K562 (cell line): ENCODE measurements around the gene GPR137C. TPM values are rescaled to one million over a fixed set of nuclear protein-coding genes. Genes with fewer than 3 reads are reported as not detected.

Experiments used
- ATAC-seq: fragments of 200-7000 bp; cut with Tn5 transposase; 3 replicates; pipeline ENCODE4 v1.9.1; 2020; ENCODE audit warnings: moderate library complexity
- BruUV-seq: library from RNA; stranded (reverse); fragments of 400-500 nt; replicated peaks from 2 replicates; lab custom pipeline; 2021; lab: Mats Ljungman, UMichigan
- CTCF ChIA-PET: fragments of 300-600 bp; formaldehyde crosslinking; extraction: SDS; loops from one replicate; lab custom pipeline; 2021; ENCODE audit warnings: low intra/inter-chr PET ratio; lab: Yijun Ruan, JAX
- POLR2A ChIA-PET: fragments of 300-600, 350-650 bp; sonication (Branson Sonifier 250); formaldehyde crosslinking; extraction: SDS; loops from one replicate; lab custom pipeline; 2021; ENCODE audit warnings: antibody characterized with exemption, inconsistent platforms; lab: Yijun Ruan, JAX
- DNase-seq, 4 experiments: peaks; one replicate each; pipeline versions ENCODE4 v3.0.0 to v3.0.0-alpha.2; 2011 to 2018; ENCODE audit warnings: low spot score in 3 of 4, mixed read lengths in 3 of 4; ENCODE audit errors: extremely low read depth in 1 of 4
- FAIRE-seq: peaks from 2 replicates; lab custom pipeline; 2011; peaks lifted over from hg19 to GRCh38; lab: Jason Lieb, UNC
- H2AFZ ChIP-seq: 2 replicates; pipeline ENCODE4 v1.6.0; 2011; ENCODE audit warnings: low read depth, low read length, control low read depth, inconsistent platforms
- H3K27ac ChIP-seq: fragments of 200-600 bp; 3 replicates; pipeline ENCODE4 v1.8.0; 2011; ENCODE audit warnings: low read depth, mild to moderate bottlenecking, control low read depth, inconsistent platforms, low read length, moderate library complexity, mixed read lengths; ENCODE audit errors: extremely low read depth
- H3K27me3 ChIP-seq, 2 experiments: fragments of 300-600 bp in 1 of 2; 2 replicates in 1 of 2; 3 replicates in 1 of 2; pipeline versions ENCODE4 v1.6.0 to v1.8.0; 2011; ENCODE audit warnings: inconsistent platforms in 2 of 2, low read length in 2 of 2, mild to moderate bottlenecking in 1 of 2, mixed read lengths in 1 of 2, moderate library complexity in 1 of 2; ENCODE audit not compliant: control insufficient read depth in 2 of 2, insufficient read depth in 2 of 2
- H3K36me3 ChIP-seq: fragments of 300-600 bp; 3 replicates; pipeline ENCODE4 v1.8.0; 2011; ENCODE audit warnings: mild to moderate bottlenecking, low read length, inconsistent platforms; ENCODE audit not compliant: control insufficient read depth, insufficient read depth
- H3K4me1 ChIP-seq, 2 experiments: fragments of 200-600 bp in 1 of 2; replicated peaks in 1 of 2; 2 replicates in 1 of 2; 3 replicates in 1 of 2; pipeline versions ENCODE4 v1.5.1 to v1.8.0; 2011; ENCODE audit warnings: inconsistent platforms in 2 of 2, low read length in 2 of 2, mild to moderate bottlenecking in 1 of 2, mixed read lengths in 1 of 2, moderate library complexity in 1 of 2; ENCODE audit not compliant: control insufficient read depth in 2 of 2, insufficient read depth in 2 of 2
- H3K4me2 ChIP-seq: 2 replicates; pipeline ENCODE4 v1.6.1; 2011; ENCODE audit warnings: low read length, control low read depth, inconsistent platforms, mixed read lengths; ENCODE audit not compliant: insufficient read depth
- H3K4me3 ChIP-seq: fragments of 200-600 bp; sonication (generic), shearing (Covaris generic); 2 replicates; pipeline ENCODE4 v1.5.1; 2016; ENCODE audit warnings: control low read depth, inconsistent platforms
- H3K79me2 ChIP-seq: fragments of 200-600 bp; 3 replicates; pipeline ENCODE4 v1.8.0; 2011; ENCODE audit warnings: low read length, inconsistent platforms; ENCODE audit not compliant: control insufficient read depth, insufficient read depth
- H3K9ac ChIP-seq, 2 experiments: 2 replicates each; pipeline versions ENCODE4 v1.6.0 to v1.6.1; 2011; ENCODE audit warnings: low read depth in 2 of 2, low read length in 2 of 2, control low read depth in 1 of 2, inconsistent platforms in 1 of 2, mild to moderate bottlenecking in 1 of 2, mixed read lengths in 1 of 2; ENCODE audit not compliant: insufficient read depth in 1 of 2
- H3K9me1 ChIP-seq: one replicate; pipeline ENCODE4 v1.6.0; 2011; ENCODE audit warnings: inconsistent platforms, mild to moderate bottlenecking, low read length, moderate library complexity; ENCODE audit not compliant: control insufficient read depth, insufficient read depth
- H3K9me3 ChIP-seq: replicated peaks from 2 replicates; pipeline ENCODE4 v1.5.1; 2011; ENCODE audit warnings: low read depth, low read length, inconsistent platforms; ENCODE audit not compliant: control insufficient read depth, insufficient read depth
- H4K20me1 ChIP-seq: replicated peaks from 2 replicates; pipeline ENCODE4 v1.6.1; 2011; ENCODE audit warnings: low read length, inconsistent platforms, mixed read lengths; ENCODE audit not compliant: control insufficient read depth, insufficient read depth
- FOXA1 ChIP-seq: fragments of 450-650 bp; IDR thresholded peaks from 2 replicates; pipeline ENCODE4 v1.6.1; 2016; ENCODE audit warnings: mild to moderate bottlenecking, borderline replicate concordance
- FOXJ3 ChIP-seq: sonication (generic); formaldehyde crosslinking; IDR thresholded peaks from 2 replicates; pipeline ENCODE4 v1.4.0; 2020; ENCODE audit warnings: mild to moderate bottlenecking, missing genetic modification reagents
- JUNB ChIP-seq: fragments of 450-650 bp; formaldehyde crosslinking; conservative IDR thresholded peaks from 2 replicates; pipeline ENCODE4 v1.4.0; 2020; ENCODE audit warnings: mild to moderate bottlenecking
- NFIX ChIP-seq: fragments of 250-450 bp; sonication (Bioruptor Pico); IDR thresholded peaks from 2 replicates; pipeline ENCODE4 v1.4.0; 2020; ENCODE audit warnings: low read depth, mild to moderate bottlenecking, moderate library complexity
- NR4A1 ChIP-seq, 2 experiments: fragments of 250-450 bp in 1 of 2; fragments of 450-650 bp in 1 of 2; sonication (Bioruptor Pico) in 1 of 2; IDR thresholded peaks; 2 replicates each; pipeline versions ENCODE4 v1.4.0 to v1.6.1; 2016 to 2020; ENCODE audit warnings: mild to moderate bottlenecking in 2 of 2, missing compliant biosample characterization in 1 of 2, missing genetic modification characterization in 1 of 2, moderate library complexity in 1 of 2
- OTX1 ChIP-seq: fragments of 450-650 bp; formaldehyde crosslinking; IDR thresholded peaks from 2 replicates; pipeline ENCODE4 v1.4.0; 2022; ENCODE audit warnings: mild to moderate bottlenecking
- SMAD1 ChIP-seq: fragments of 150-350 bp; IDR thresholded peaks from 2 replicates; pipeline ENCODE4 v1.6.1; 2014; ENCODE audit warnings: low read length, low read depth; ENCODE audit not compliant: partially characterized antibody
- ZNF324 ChIP-seq: fragments of 250-450 bp; sonication (Bioruptor Pico); IDR thresholded peaks from 2 replicates; pipeline ENCODE4 v1.4.0; 2020; ENCODE audit warnings: mild to moderate bottlenecking
- WGBS: fragments of 100-300 bp; shearing (Covaris generic); methylation state at CpG from one replicate; pipeline ENCODE4 v1.1.6; 2016; ENCODE audit warnings: low coverage, mixed read lengths; ENCODE audit not compliant: insufficient coverage; ENCODE audit errors: missing lambda C conversion rate; 5-methylcytosine and 5-hydroxymethylcytosine counted together
- in situ Hi-C: fragments of 300-500 bp; cut with MboI; formaldehyde crosslinking; loops from 4 replicates; pipeline ENCODE4 v1.15.0; 2018; ENCODE audit warnings: inconsistent platforms, mixed read lengths
- intact Hi-C: fragments of 100-400 bp; cut with micrococcal nuclease; formaldehyde crosslinking; loops from 2 replicates; pipeline ENCODE4 v1.14.2; 2022
- polyA plus RNA-seq, 8 experiments: library from polyadenylated mRNA; depleted of rRNA in 4 of 8; stranded (reverse) in 5 of 8; unstranded in 3 of 8; fragments of >200 nt; fragmentation: Nextera tagmentation in 2 of 8; fragmentation: Illumina TruSeq in 1 of 8; extraction: Ambion mirVana in 2 of 8; extraction: Trizol in 1 of 8; gene quantifications; 2 replicates each; pipeline versions ENCODE4 v1.2.1 to v1.2.3, GENCODE V29; 2011 to 2014; ENCODE audit warnings: inconsistent platforms in 1 of 8, missing spikeins in 1 of 8
- total RNA-seq, 7 experiments: library from RNA; depleted of rRNA in 6 of 7; stranded (reverse); fragments of >200 nt in 6 of 7; fragmentation: Illumina TruSeq in 2 of 7; extraction: Trizol in 2 of 7; gene quantifications; 2 replicates each; pipeline versions ENCODE4 v1.2.1 to v1.2.3, GENCODE V29; 2011 to 2021; ENCODE audit warnings: low replicate concordance in 1 of 7
- TF ChIP-seq, protein P1 (sequence below), 2 experiments: fragments of 450-650 bp; formaldehyde crosslinking in 1 of 2; IDR thresholded peaks; 2 replicates each; pipeline versions ENCODE4 v1.4.0 to v1.6.1; 2014 to 2020; ENCODE audit warnings: mild to moderate bottlenecking in 2 of 2, borderline replicate concordance in 1 of 2, low read depth in 1 of 2

GPR137C gene
- total and polyA plus RNA-seq, 9 of the 15 experiments (the other 6 are each of a cell fraction or from before 2014, with no cell fraction given), result 0.03 to 0.31 (median 0.06) TPM; not detected in 4

DNA sequence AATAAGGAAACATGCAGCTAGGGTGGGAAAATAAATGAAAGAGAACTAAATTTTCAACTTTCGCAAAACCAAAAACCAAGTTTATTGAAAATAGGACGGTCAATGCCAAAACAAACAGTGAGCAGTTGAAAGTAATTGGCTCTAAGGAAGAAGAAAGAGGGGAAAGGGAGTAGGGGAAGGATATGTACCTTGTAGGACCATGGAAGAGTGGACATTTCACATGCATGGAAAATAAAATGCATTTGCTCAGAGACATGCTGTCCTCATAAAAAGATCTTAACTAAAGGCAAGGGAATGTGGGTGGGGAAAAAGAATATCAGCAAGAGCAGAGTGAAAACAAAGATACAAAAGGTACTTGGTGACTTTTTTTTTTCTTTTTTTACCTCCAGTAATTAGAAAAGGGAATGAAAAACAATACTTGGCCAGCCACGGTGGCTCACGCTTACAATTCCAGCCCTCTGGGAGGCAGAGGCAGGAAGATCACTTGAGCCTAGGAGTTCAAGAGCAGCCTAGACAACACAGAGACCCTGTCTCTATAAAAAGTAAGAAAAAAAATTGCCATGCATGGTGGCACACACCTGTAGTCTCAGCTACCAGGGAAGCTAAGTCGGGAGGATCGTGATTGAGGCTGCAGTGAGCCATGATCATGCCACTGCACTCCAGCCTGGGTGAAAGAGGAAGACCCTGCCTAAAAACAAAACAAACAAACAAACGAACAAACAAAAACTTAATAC lies 6.9 kb upstream of the GPR137C start:
- Histone ChIP-seq H3K9ac (peak overlapping the region in 1 of 2 experiments; percentile 61; a peak in 3 of 4 replicates), H3K9me1 (no peaks in the 10 kb centered on the region), H3K4me1 (peaks cover 0 to 27% of the 10 kb centered on the region in 2 experiments; a peak in 3 of 5 replicates), H4K20me1 (no peaks in the 10 kb centered on the region), H3K27me3 (no peaks in the 10 kb centered on the region), H3K9me3 (no peaks in the 10 kb centered on the region; the same call in 1 of the 2 replicates), H3K27ac (peak overlapping the region; percentile 53), H3K36me3 (no peaks in the 10 kb centered on the region; the same call in 2 of the 3 replicates), H2AFZ (peak overlapping the region; percentile 73), H3K79me2 (peaks cover 45% of the 10 kb centered on the region), H3K4me3 (no peak overlapping the region), H3K4me2 (peak overlapping the region; percentile 57)
- no TSS peak for BruUV-seq
- no peak for TF ChIP-seq ZNF324 (CRISPR knock-in tag)
- TF ChIP-seq JUNB (CRISPR knock-in tag), result no peak
- TF ChIP-seq, protein P1, sequence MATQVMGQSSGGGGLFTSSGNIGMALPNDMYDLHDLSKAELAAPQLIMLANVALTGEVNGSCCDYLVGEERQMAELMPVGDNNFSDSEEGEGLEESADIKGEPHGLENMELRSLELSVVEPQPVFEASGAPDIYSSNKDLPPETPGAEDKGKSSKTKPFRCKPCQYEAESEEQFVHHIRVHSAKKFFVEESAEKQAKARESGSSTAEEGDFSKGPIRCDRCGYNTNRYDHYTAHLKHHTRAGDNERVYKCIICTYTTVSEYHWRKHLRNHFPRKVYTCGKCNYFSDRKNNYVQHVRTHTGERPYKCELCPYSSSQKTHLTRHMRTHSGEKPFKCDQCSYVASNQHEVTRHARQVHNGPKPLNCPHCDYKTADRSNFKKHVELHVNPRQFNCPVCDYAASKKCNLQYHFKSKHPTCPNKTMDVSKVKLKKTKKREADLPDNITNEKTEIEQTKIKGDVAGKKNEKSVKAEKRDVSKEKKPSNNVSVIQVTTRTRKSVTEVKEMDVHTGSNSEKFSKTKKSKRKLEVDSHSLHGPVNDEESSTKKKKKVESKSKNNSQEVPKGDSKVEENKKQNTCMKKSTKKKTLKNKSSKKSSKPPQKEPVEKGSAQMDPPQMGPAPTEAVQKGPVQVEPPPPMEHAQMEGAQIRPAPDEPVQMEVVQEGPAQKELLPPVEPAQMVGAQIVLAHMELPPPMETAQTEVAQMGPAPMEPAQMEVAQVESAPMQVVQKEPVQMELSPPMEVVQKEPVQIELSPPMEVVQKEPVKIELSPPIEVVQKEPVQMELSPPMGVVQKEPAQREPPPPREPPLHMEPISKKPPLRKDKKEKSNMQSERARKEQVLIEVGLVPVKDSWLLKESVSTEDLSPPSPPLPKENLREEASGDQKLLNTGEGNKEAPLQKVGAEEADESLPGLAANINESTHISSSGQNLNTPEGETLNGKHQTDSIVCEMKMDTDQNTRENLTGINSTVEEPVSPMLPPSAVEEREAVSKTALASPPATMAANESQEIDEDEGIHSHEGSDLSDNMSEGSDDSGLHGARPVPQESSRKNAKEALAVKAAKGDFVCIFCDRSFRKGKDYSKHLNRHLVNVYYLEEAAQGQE (IDR thresholded peaks at IDR 0.05; ENCODE audit: borderline replicate concordance), result no peak
- TF ChIP-seq, protein P1 (CRISPR knock-in tag; IDR thresholded peaks at IDR 0.05; ENCODE audit: low read depth), result no peak
- TF ChIP-seq OTX1 (CRISPR knock-in tag), result no peak
- no peak for TF ChIP-seq FOXA1
- no peak for TF ChIP-seq NFIX (CRISPR knock-in tag)
- TF ChIP-seq NR4A1 (CRISPR knock-in tag; IDR thresholded peaks at IDR 0.05), result no peak
- TF ChIP-seq NR4A1 (tag; IDR thresholded peaks at IDR 0.05), result no peak
- no peak for TF ChIP-seq SMAD1
- TF ChIP-seq FOXJ3 (CRISPR knock-in tag), result no peak
- peak; percentile 45 for ATAC-seq
- peak; percentile 11 for FAIRE-seq
- DNase-seq, result no peak
- WGBS, result 23% methylated on average over 7 of the region's 7 CpGs
- ChIA-PET CTCF (no interaction called here), POLR2A (interaction anchor here (1.0 kb wide), 1 partner anchor 10 kb away, joined by 3 read pairs; no protein-coding TSS in a partner anchor)
- intact Hi-C loops, result no loop called here
- in situ Hi-C loops, result no loop called here
